MCF 10A (cell line): ENCODE measurements around the gene CYGB. TPM values are rescaled to one million over a fixed set of nuclear protein-coding genes. Genes with fewer than 3 reads are reported as not detected.

Source experiments
- BruUV-seq: library from RNA; stranded (reverse); fragments of 400-500 nt; replicated peaks from 2 replicates; lab custom pipeline; 2021; lab: Mats Ljungman, UMichigan
- CTCF ChIA-PET: fragments of 300-600 bp; sonication (Branson Sonifier 250); formaldehyde crosslinking; extraction: SDS; loops from one replicate; lab custom pipeline; 2021; ENCODE audit warnings: antibody characterized with exemption, inconsistent platforms; lab: Yijun Ruan, JAX
- POLR2A ChIA-PET: fragments of 300-600, 350-650 bp; sonication (Branson Sonifier 250); formaldehyde crosslinking; extraction: SDS; loops from one replicate; lab custom pipeline; 2020; ENCODE audit warnings: antibody characterized with exemption, inconsistent platforms; lab: Yijun Ruan, JAX
- DNase-seq: peaks from one replicate; pipeline ENCODE4 v3.0.0-alpha.2; 2018; ENCODE audit not compliant: unreplicated experiment
- H3K27ac Mint-ChIP-seq: one replicate; pipeline ENCODE4 v1.8.0; 2022; ENCODE audit warnings: mild to moderate bottlenecking, low read depth, mixed read lengths; ENCODE audit not compliant: unreplicated experiment
- H3K27me3 Mint-ChIP-seq: one replicate; pipeline ENCODE4 v1.8.0; 2022; ENCODE audit warnings: mixed read lengths; ENCODE audit not compliant: insufficient read depth, unreplicated experiment
- H3K36me3 Mint-ChIP-seq: one replicate; pipeline ENCODE4 v1.8.0; 2022; ENCODE audit warnings: mild to moderate bottlenecking, moderate library complexity, mixed read lengths; ENCODE audit not compliant: insufficient read depth, unreplicated experiment
- H3K4me1 Mint-ChIP-seq: one replicate; pipeline ENCODE4 v1.8.0; 2022; ENCODE audit warnings: mixed read lengths; ENCODE audit not compliant: insufficient read depth, unreplicated experiment
- H3K4me3 Mint-ChIP-seq: one replicate; pipeline ENCODE4 v1.8.0; 2022; ENCODE audit warnings: mild to moderate bottlenecking, moderate library complexity, mixed read lengths; ENCODE audit not compliant: unreplicated experiment
- H3K9me3 Mint-ChIP-seq: one replicate; pipeline ENCODE4 v1.8.0; 2022; ENCODE audit warnings: mixed read lengths; ENCODE audit not compliant: unreplicated experiment
- intact Hi-C: fragments of 100-400 bp; cut with micrococcal nuclease; formaldehyde crosslinking; loops from 2 replicates; pipeline ENCODE4 v1.14.1; 2022
- total RNA-seq: library from RNA; stranded (reverse); gene quantifications from 2 replicates; pipeline ENCODE4 v1.2.3, GENCODE V29; 2022
- TF ChIP-seq, protein P1 (sequence below): fragments of 200-600 bp; IDR thresholded peaks from one replicate; pipeline ENCODE4 v1.8.0; 2022; ENCODE audit warnings: antibody characterized with exemption, mild to moderate bottlenecking; ENCODE audit not compliant: unreplicated experiment

CYGB gene
- total RNA-seq, 1 experiment from 2014 or later: not detected

GRCh38 chr17:76585033-76585648 lies 47.6 kb upstream of the CYGB start:
- TF ChIP-seq, protein P1, sequence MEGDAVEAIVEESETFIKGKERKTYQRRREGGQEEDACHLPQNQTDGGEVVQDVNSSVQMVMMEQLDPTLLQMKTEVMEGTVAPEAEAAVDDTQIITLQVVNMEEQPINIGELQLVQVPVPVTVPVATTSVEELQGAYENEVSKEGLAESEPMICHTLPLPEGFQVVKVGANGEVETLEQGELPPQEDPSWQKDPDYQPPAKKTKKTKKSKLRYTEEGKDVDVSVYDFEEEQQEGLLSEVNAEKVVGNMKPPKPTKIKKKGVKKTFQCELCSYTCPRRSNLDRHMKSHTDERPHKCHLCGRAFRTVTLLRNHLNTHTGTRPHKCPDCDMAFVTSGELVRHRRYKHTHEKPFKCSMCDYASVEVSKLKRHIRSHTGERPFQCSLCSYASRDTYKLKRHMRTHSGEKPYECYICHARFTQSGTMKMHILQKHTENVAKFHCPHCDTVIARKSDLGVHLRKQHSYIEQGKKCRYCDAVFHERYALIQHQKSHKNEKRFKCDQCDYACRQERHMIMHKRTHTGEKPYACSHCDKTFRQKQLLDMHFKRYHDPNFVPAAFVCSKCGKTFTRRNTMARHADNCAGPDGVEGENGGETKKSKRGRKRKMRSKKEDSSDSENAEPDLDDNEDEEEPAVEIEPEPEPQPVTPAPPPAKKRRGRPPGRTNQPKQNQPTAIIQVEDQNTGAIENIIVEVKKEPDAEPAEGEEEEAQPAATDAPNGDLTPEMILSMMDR: no peak
- ChIA-PET CTCF (interaction anchor here (0.6 to 2.5 kb wide), 14 partner anchors 10 to 637 kb away, joined by 3 to 14 read pairs (median 4); no protein-coding TSS in a partner anchor), POLR2A (interaction anchor here (0.6 to 8.0 kb wide), 20 partner anchors 9 to 232 kb away, joined by 3 to 171 read pairs (median 5); partner anchors contain the start of genes PRPSAP1 and UBE2O)
- Mint-ChIP-seq H3K27ac (no peak overlapping the region), H3K4me1 (peaks cover 11% of the 10 kb centered on the region), H3K36me3 (peaks cover 5% of the 10 kb centered on the region), H3K27me3 (no peaks in the 10 kb centered on the region), H3K9me3 (no peaks in the 10 kb centered on the region), H3K4me3 (peak overlapping the region; percentile 74)
- intact Hi-C loops: no loop called here
- DNase-seq: peak; percentile 45
- TSS peak; percentile 30 for BruUV-seq

GRCh38 chr17:76584427-76585032 lies 47.0 kb upstream of the CYGB start:
- Mint-ChIP-seq H3K4me1 (peaks cover 11% of the 10 kb centered on the region), H3K4me3 (peak overlapping the region; percentile 74), H3K9me3 (no peaks in the 10 kb centered on the region), H3K36me3 (peaks cover 5% of the 10 kb centered on the region), H3K27me3 (no peaks in the 10 kb centered on the region), H3K27ac (no peak overlapping the region)
- TF ChIP-seq, protein P1: no peak
- intact Hi-C loops: no loop called here
- no TSS peak for BruUV-seq
- ChIA-PET POLR2A (interaction anchor here (0.7 to 8.0 kb wide), 14 partner anchors 9 to 155 kb away, joined by 3 to 171 read pairs (median 5); partner anchors contain the start of gene UBE2O), CTCF (interaction anchor here (0.6 to 2.5 kb wide), 9 partner anchors 9 to 638 kb away, joined by 3 to 14 read pairs (median 4); no protein-coding TSS in a partner anchor)
- peak; percentile 36 for DNase-seq

DNA sequence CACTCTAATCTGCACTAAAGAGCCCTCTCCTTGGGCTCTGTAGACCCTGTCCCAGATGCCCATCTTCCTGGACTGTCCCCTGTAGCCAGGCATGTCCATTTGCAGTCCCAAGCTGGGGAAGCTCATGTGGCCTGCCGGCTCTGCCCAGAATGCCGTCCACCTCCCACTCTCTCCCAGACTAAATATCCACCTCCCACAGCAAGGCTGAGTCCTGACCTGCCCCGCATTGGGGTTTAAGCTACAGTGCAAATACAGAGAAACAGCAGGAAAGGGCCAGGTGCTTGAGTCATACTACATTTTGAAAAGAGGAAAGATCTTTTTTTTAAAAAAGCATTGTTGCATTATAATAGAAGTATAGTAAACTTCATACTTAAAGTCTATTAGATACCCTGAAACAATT lies 45.2 kb upstream of the CYGB start:
- DNase-seq: peak; percentile 60
- no peaks in the 10 kb centered on the region for H3K27me3 Mint-ChIP-seq
- POLR2A ChIA-PET: interaction anchor here (0.9 to 8.0 kb wide), 7 partner anchors 10 to 41 kb away, joined by 3 to 171 read pairs (median 8); no protein-coding TSS in a partner anchor
- H3K27ac Mint-ChIP-seq: peak overlapping the region; percentile 10
- H3K36me3 Mint-ChIP-seq: peaks cover 5% of the 10 kb centered on the region
- H3K9me3 Mint-ChIP-seq: no peaks in the 10 kb centered on the region
- intact Hi-C loops: no loop called here
- H3K4me1 Mint-ChIP-seq: peaks cover 19% of the 10 kb centered on the region
- CTCF ChIA-PET: interaction anchor here (0.8 to 1.2 kb wide), 2 partner anchors 23 to 42 kb away, joined by 3 to 4 read pairs; no protein-coding TSS in a partner anchor
- BruUV-seq: no TSS peak
- H3K4me3 Mint-ChIP-seq: peak overlapping the region; percentile 3
- TF ChIP-seq, protein P1: no peak

- CTCF ChIA-PET: interaction anchor here (2.0 kb wide), 1 partner anchor 42 kb away, joined by 14 read pairs; no protein-coding TSS in a partner anchor
- no peak overlapping the region for H3K4me3 Mint-ChIP-seq
- BruUV-seq: no TSS peak
These were observed 44.0 kb upstream of the CYGB start for GRCh38 chr17:76581515-76581914.

More at GRCh38 chr17:76581515-76581914, 44.0 kb upstream of the CYGB start:
- TF ChIP-seq, protein P1: no peak
- intact Hi-C loops: no loop called here
- peaks cover 5% of the 10 kb centered on the region for H3K36me3 Mint-ChIP-seq
- no peak for DNase-seq
- H3K4me1 Mint-ChIP-seq: peaks cover 14% of the 10 kb centered on the region
- POLR2A ChIA-PET: interaction anchor here (0.6 to 8.0 kb wide), 8 partner anchors 12 to 154 kb away, joined by 3 to 171 read pairs (median 6); no protein-coding TSS in a partner anchor
- no peaks in the 10 kb centered on the region for H3K9me3 Mint-ChIP-seq
- H3K27ac Mint-ChIP-seq: no peak overlapping the region
- H3K27me3 Mint-ChIP-seq: no peaks in the 10 kb centered on the region
